ENCODE data around the gene HMOX2.

Gene HMOX2

GRCh38 chr16:4557973-4558372, 81.8 kb downstream of the HMOX2 start:
- Histone ChIP-seq H3K4me3 (ENCODE audit: low read depth, low read length) (no peak overlapping the region), H3K4me1 (ENCODE audit: control insufficient read depth, insufficient read depth, low read length) (no peaks in the 10 kb centered on the region), H3K9me3 (ENCODE audit: control insufficient read depth, insufficient read depth, low read depth, low read length) (no peaks in the 10 kb centered on the region), H3K27ac (ENCODE audit: extremely low read depth, low read depth, low read length) (no peak overlapping the region), H3K36me3 (ENCODE audit: control insufficient read depth in 2 of 2, insufficient read depth in 1 of 2, low read length in 2 of 2) (no peaks in the 10 kb centered on the region)
- POLR2A ChIA-PET: no interaction called here
- TF ChIP-seq ZNF791 (tag by site-specific recombination; IDR thresholded peaks at IDR 0.05) (no peak), ZFP3 (tag by site-specific recombination; IDR thresholded peaks at IDR 0.05; ENCODE audit: low read depth) (no peak), ZXDB (tag by site-specific recombination; IDR thresholded peaks at IDR 0.05) (no peak), ZNF174 (tag by site-specific recombination; IDR thresholded peaks at IDR 0.05) (no peak), ZNF558 (tag by site-specific recombination; IDR thresholded peaks at IDR 0.05) (no peak), ZNF433 (tag by site-specific recombination; IDR thresholded peaks at IDR 0.05; ENCODE audit: low read depth) (no peak)
- CTCF ChIA-PET: interaction anchor here (0.8 to 1.7 kb wide), 3 partner anchors 10 to 40 kb away, joined by 3 to 4 read pairs (median 4); partner anchors contain the start of gene CDIP1

Data from HEK293 (cell line).